Stomach smooth muscle (tissue), 2 donors: ENCODE results near the gene TMA16.
"Not testable (repeated sequence)": the region's sequence is repeated elsewhere in the genome, so short reads cannot be mapped to it uniquely, and the experiment has no call there.

ENCODE experiments used
- H3K27ac ChIP-seq: one replicate; pipeline ENCODE4 v1.7.0; 2013; ENCODE audit warnings: mild to moderate bottlenecking, low read length, inconsistent platforms
- H3K27me3 ChIP-seq, 2 donors: one replicate each; pipeline ENCODE4 v1.7.0; 2013; ENCODE audit warnings: low read length in 2 of 2; ENCODE audit not compliant: insufficient read depth in 2 of 2, control insufficient read depth in 1 of 2
- H3K36me3 ChIP-seq, 2 donors: one replicate each; pipeline ENCODE4 v1.7.0; 2013; ENCODE audit warnings: low read length in 2 of 2; ENCODE audit not compliant: control insufficient read depth in 2 of 2, insufficient read depth in 2 of 2
- H3K4me1 ChIP-seq: one replicate; pipeline ENCODE4 v1.7.0; 2013; ENCODE audit warnings: low read length; ENCODE audit not compliant: control insufficient read depth, insufficient read depth
- H3K4me3 ChIP-seq, 2 donors: one replicate each; pipeline ENCODE4 v1.7.0; 2013; ENCODE audit warnings: low read length in 2 of 2
- H3K9ac ChIP-seq, 2 donors: one replicate each; pipeline ENCODE4 v1.7.0; 2013; ENCODE audit warnings: low read length in 2 of 2, mild to moderate bottlenecking in 1 of 2
- H3K9me3 ChIP-seq, 2 donors: one replicate each; pipeline ENCODE4 v1.7.0; 2013; ENCODE audit warnings: low read length in 2 of 2; ENCODE audit not compliant: control insufficient read depth in 2 of 2
- donor health status: healthy.
- donor health status: Pancreatic carcinoma.

The TMA16 gene

DNA sequence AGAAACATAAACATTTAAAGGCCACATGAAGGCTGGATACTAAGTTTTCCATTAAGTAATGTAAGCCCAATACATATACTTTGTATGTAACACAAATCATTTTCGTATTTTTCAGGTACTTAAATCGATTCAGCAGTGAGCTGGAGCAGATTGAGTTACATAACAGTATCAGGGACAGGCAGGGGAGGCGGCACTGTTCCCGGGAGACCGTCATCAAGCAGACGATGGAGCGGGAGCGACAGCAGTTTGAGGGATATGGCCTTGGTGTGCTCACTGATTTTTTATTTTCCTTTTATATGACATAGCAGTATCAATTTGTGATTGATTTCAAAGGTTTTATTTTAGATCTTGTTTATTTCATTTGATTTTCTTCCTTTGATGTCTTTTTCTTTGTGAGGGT is 20.7 kb downstream of the TMA16 start:
- Histone ChIP-seq H3K27ac (no peak overlapping the region), H3K4me1 (no peaks in the 10 kb centered on the region), H3K9ac (no peak overlapping the region), H3K9me3 (no peaks in the 10 kb centered on the region), H3K36me3 (peaks cover 8 to 29% of the 10 kb centered on the region in 2 donors), H3K27me3 (no peaks in the 10 kb centered on the region), H3K4me3 (no peak overlapping the region)

DNA sequence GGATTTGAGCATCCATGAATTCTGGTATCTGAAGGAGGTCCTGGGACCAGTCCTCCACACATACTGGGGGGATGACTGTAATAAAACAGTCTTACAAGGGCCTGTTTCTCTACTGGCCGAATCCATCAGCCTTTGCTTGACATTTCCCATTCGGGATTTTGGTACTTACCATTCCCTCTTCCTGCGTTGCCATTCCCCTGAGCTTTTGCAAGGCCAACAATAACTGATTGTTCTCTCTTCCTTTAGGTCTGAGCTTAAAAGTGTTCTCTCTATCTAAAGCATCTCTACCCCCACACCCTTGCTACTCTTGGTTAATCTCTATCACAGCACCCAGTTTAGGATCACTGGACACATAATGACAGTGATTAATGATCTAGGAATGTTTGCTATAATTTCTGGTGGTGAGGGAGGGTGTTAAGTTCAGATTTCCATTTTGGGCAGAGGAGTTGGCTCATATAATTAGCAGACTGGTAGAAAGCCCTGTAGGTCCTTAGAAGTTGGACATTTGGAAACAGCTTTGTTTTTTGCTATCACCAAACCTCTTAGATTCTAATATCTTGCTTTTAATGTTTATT is 29.4 kb downstream of the TMA16 start:
- no peak overlapping the region for H3K9ac ChIP-seq
- H3K4me1 ChIP-seq: no peaks in the 10 kb centered on the region
- peaks cover 11 to 32% of the 10 kb centered on the region in 2 donors for H3K36me3 ChIP-seq
- no peaks in the 10 kb centered on the region for H3K9me3 ChIP-seq
- H3K4me3 ChIP-seq: no peak overlapping the region
- H3K27me3 ChIP-seq: no peaks in the 10 kb centered on the region
- H3K27ac ChIP-seq: no peak overlapping the region

DNA sequence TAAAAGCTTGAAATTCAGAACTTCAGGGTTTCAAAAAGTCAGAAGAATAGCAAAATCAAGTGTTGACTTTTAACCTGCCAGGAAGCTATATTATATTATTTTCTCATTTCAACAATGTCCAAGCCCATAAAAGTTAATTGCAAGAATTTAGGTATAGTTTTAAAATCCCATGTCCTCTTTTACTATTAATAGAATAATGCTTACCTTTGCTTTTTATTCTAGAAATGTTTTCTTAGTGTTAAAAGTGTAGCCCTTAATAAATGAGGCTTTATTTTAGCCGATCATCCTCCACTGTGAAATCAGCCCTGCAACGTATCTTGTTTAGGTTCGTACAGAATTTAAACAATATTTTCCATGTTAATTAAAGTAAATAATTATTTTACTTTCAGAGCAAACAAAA is 31.5 kb downstream of the TMA16 start:
- H3K36me3 ChIP-seq: peaks cover 11 to 25% of the 10 kb centered on the region in 2 donors
- H3K9ac ChIP-seq: no peak overlapping the region
- no peaks in the 10 kb centered on the region for H3K9me3 ChIP-seq
- no peaks in the 10 kb centered on the region for H3K4me1 ChIP-seq
- H3K4me3 ChIP-seq: no peak overlapping the region
- H3K27ac ChIP-seq: no peak overlapping the region
- H3K27me3 ChIP-seq: no peaks in the 10 kb centered on the region

DNA sequence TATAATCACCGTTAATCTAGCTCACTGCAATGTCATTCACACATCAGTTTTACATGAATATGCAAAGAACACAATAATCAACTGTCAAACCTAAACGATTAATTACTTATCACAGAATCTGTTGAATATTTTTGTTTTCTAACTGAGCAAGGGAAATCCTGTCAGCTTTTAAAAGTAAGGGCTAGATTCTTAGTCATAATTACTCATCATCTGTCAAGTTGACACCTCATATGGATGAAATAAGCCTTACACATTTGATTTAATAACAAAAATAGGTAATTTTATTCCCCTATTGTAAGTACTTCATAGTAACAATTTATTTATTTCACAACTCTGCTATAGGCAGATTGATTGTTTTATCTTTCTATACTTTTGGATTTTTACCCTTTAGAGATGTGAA is 32.7 kb downstream of the TMA16 start:
- no peaks in the 10 kb centered on the region for H3K9me3 ChIP-seq
- no peak overlapping the region for H3K9ac ChIP-seq
- H3K27me3 ChIP-seq: no peaks in the 10 kb centered on the region
- H3K4me3 ChIP-seq: no peak overlapping the region
- H3K36me3 ChIP-seq: peaks cover 9 to 22% of the 10 kb centered on the region in 2 donors
- no peak overlapping the region for H3K27ac ChIP-seq
- no peaks in the 10 kb centered on the region for H3K4me1 ChIP-seq

DNA sequence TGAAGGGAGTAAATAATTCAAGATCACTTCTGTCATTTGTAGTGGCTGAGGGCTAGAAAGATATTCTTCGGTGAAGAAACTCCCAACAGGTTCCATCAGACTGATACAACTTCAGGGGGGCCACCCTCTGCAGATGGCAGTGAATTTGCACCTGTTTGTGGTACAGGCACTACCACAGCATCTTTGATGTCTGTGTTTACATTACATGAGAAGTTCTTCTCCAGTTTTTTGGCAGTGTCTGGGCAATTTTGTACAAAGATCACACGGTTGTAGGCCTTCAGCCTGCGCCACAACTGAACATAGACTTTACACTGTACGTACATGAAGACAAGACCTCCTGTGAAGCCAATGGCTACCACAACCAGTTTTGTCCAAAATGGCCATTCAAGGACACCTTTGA is 34.2 kb downstream of the TMA16 start:
- Histone ChIP-seq H3K4me1 (no peaks in the 10 kb centered on the region), H3K27ac (no peak overlapping the region), H3K36me3 (peaks cover 6 to 18% of the 10 kb centered on the region in 2 donors), H3K4me3 (no peak overlapping the region), H3K27me3 (no peaks in the 10 kb centered on the region), H3K9ac (no peak overlapping the region), H3K9me3 (no peaks in the 10 kb centered on the region)

DNA sequence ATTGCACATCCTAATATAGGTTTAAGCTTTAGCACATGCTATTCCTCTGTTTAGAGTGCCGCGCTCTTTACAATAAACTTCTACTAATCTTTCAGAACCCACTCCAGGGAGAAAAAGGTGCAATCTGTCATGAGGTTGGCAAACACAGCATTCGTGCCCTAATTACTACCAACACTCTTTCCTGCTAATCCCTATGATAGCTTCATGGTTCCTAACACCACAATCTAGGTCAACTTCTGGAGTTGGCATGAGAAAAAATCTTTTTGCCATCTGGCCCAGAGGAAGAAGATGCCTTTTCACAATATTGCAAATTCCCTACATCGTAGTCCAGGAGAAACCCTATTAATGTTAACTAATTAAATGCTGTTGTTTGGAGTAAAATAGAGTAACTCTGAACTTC is 39.6 kb downstream of the TMA16 start:
- Histone ChIP-seq H3K27me3 (no peaks in the 10 kb centered on the region), H3K27ac (no peak overlapping the region), H3K36me3 (no peaks in the 10 kb centered on the region), H3K4me1 (no peaks in the 10 kb centered on the region), H3K4me3 (no peak overlapping the region), H3K9me3 (no peaks in the 10 kb centered on the region), H3K9ac (no peak overlapping the region)

DNA sequence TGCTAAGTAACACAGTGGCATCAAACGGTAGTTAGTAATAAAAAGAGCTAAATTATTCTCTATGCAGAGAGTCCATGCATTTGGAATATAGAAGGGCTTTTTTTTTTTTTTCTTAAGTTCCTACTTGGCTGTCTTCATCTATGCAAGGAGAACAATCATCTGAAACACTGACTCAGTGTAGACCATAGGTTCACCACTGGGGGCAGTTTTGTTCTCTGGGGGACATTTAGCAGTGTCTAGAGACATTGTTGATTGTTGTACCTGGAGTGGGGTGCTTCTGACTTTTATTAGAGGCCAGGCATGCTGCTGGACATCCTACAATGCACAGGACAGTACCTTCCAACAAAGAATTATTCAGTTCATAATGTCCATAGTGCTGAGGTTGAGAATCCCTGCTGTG is 41.2 kb downstream of the TMA16 start:
- Histone ChIP-seq H3K9ac (no peak overlapping the region), H3K27me3 (no peaks in the 10 kb centered on the region), H3K9me3 (no peaks in the 10 kb centered on the region), H3K36me3 (no peaks in the 10 kb centered on the region), H3K4me1 (no peaks in the 10 kb centered on the region), H3K27ac (no peak overlapping the region), H3K4me3 (no peak overlapping the region)

DNA sequence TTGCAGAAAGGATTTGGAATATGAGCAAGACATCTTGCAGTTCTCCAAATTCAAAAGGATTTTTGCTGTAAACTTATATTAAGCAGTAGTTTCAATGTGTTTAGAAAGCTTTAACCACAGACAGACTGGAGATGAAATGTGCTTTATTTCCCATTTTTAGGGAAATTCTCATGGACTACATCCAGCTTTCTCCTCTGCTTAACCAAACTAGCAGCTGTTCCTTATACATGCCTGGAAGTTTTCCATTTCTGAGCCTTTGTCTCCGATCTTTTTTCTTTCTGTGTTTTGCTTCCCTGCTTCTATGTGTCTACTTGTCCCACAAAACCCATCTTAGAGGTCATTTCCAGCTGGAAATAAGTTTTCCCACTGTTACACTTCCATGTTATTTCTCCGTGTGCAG is 41.6 kb downstream of the TMA16 start:
- Histone ChIP-seq H3K27me3 (no peaks in the 10 kb centered on the region), H3K9ac (no peak overlapping the region), H3K9me3 (no peaks in the 10 kb centered on the region), H3K27ac (no peak overlapping the region), H3K4me3 (no peak overlapping the region), H3K36me3 (no peaks in the 10 kb centered on the region), H3K4me1 (no peaks in the 10 kb centered on the region)

DNA sequence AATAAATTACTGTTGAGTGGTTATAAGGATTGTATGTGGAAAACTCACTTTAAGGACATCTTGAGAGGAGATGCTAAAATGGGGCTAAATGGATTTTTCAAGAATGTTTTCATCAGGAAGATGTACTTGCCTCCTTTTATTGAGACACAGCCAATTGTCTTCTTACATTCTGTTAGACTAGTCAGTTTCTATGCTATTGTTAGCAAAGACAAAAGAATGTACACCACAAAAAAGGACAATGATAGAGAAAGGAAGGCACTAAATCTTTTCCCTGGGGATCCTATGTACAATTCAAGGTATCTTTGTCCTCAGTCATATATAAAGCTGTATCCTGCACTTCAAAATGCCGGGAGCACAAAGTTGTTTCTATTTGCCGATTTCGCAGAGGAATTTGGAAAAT is 42.6 kb downstream of the TMA16 start:
- Histone ChIP-seq H3K9me3 (no peaks in the 10 kb centered on the region), H3K36me3 (no peaks in the 10 kb centered on the region), H3K27ac (no peak overlapping the region), H3K9ac (no peak overlapping the region), H3K4me1 (no peaks in the 10 kb centered on the region), H3K4me3 (no peak overlapping the region), H3K27me3 (no peaks in the 10 kb centered on the region)

DNA sequence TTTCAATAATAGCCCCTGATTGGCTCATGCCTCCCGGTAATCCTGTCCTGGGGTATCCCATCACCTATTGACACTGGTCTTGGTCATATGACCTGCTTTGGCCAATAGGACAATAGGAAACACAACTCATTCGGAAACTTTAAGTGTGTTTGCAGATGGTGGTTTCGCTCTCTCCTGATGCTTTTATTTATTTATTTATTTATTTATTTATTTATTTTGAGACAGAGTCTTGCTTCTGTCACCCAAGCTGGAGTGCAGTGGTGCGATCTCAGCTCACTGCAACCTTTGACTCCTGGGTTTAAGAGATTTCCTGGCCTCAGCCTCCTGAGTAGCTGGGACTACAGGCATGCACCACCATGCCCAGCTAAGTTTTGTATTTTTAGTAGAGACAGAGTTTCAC is 44.3 kb downstream of the TMA16 start:
- H3K4me1 ChIP-seq, H3K27ac ChIP-seq: not testable (repeated sequence)

DNA sequence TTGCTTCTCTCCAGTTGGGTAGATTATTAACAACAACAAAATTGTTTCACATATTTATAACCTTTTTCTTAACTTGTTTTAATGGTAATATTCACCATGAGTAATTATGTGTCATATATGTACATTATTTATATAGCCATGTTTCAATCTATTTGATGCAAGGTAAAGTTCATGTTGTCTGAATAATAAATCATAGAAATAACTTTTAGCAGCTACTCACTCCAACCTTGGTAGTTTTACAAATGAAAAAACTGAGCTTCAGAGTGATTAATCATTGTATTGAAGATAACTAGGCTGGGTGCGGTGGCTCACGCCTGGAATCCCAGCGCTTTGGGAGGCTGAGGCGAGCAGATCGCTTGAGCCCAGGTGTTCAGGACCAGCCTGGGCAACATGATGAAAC is 46.0 kb downstream of the TMA16 start:
- no peaks in the 10 kb centered on the region for H3K36me3 ChIP-seq
- H3K27ac ChIP-seq: no peak overlapping the region
- H3K9ac ChIP-seq: no peak overlapping the region
- H3K4me3 ChIP-seq: no peak overlapping the region
- no peaks in the 10 kb centered on the region for H3K27me3 ChIP-seq
- H3K4me1 ChIP-seq: no peaks in the 10 kb centered on the region
- no peaks in the 10 kb centered on the region for H3K9me3 ChIP-seq

More for the DNA sequence above, 44.3 kb downstream of the TMA16 start:
- H3K4me3 ChIP-seq, H3K9ac ChIP-seq, H3K27me3 ChIP-seq, H3K36me3 ChIP-seq, H3K9me3 ChIP-seq: not testable (repeated sequence)
